ENCODE results near the gene SEPTIN2.

SEPTIN2 gene

GRCh38 chr2:241329669-241330615 lies 14.2 kb downstream of the SEPTIN2 start:
- ATAC-seq (replicated peaks) (no peak), DNase-seq (no peak)
- Mint-ChIP-seq H3K9me3 (no peaks in the 10 kb centered on the region), H3K27me3 (no peaks in the 10 kb centered on the region), H3K4me3 (no peak overlapping the region), H3K36me3 (ENCODE audit: insufficient read depth) (peaks cover 40% of the 10 kb centered on the region), H3K27ac (peak overlapping the region in 1 of 2 donors; percentile 62), H3K4me1 (ENCODE audit: low read depth in 2 of 2) (peaks cover 13 to 27% of the 10 kb centered on the region in 2 donors)

GRCh38 chr2:241330616-241330981 lies 14.9 kb downstream of the SEPTIN2 start:
- peaks cover 9 to 22% of the 10 kb centered on the region in 2 donors for H3K4me1 Mint-ChIP-seq (ENCODE audit: low read depth in 2 of 2)
- peaks cover 40% of the 10 kb centered on the region for H3K36me3 Mint-ChIP-seq (ENCODE audit: insufficient read depth)
- no peaks in the 10 kb centered on the region for H3K27me3 Mint-ChIP-seq
- no peak overlapping the region for H3K4me3 Mint-ChIP-seq
- peak overlapping the region in 1 of 2 donors; percentile 62 for H3K27ac Mint-ChIP-seq
- no peak for ATAC-seq (replicated peaks)
- no peaks in the 10 kb centered on the region for H3K9me3 Mint-ChIP-seq
- DNase-seq = no peak

- DNase-seq (no peak), ATAC-seq (replicated peaks) (no peak)
- no peak overlapping the region for H3K4me3 Mint-ChIP-seq
- no peaks in the 10 kb centered on the region for H3K9me3 Mint-ChIP-seq
- peaks cover 50% of the 10 kb centered on the region for H3K36me3 Mint-ChIP-seq (ENCODE audit: insufficient read depth)
- no peak overlapping the region for H3K27ac Mint-ChIP-seq
- peaks cover 8 to 11% of the 10 kb centered on the region in 2 donors for H3K4me1 Mint-ChIP-seq (ENCODE audit: low read depth in 2 of 2)
- H3K27me3 Mint-ChIP-seq = no peaks in the 10 kb centered on the region
Observed at GRCh38 chr2:241334813-241335212, 19.1 kb downstream of the SEPTIN2 start.

GRCh38 chr2:241339839-241340630 lies 24.3 kb downstream of the SEPTIN2 start:
- DNase-seq = no peak
- H3K36me3 Mint-ChIP-seq (ENCODE audit: insufficient read depth) = peaks cover 72% of the 10 kb centered on the region
- H3K27ac Mint-ChIP-seq = peak overlapping the region in 1 of 2 donors; percentile 41
- no peaks in the 10 kb centered on the region for H3K9me3 Mint-ChIP-seq
- no peaks in the 10 kb centered on the region for H3K27me3 Mint-ChIP-seq
- ATAC-seq (replicated peaks) = no peak
- H3K4me3 Mint-ChIP-seq = no peak overlapping the region
- peaks cover 9 to 12% of the 10 kb centered on the region in 2 donors for H3K4me1 Mint-ChIP-seq (ENCODE audit: low read depth in 2 of 2)

- Mint-ChIP-seq H3K27ac (no peak overlapping the region), H3K36me3 (ENCODE audit: insufficient read depth) (peaks cover 78% of the 10 kb centered on the region), H3K4me3 (no peak overlapping the region), H3K4me1 (ENCODE audit: low read depth in 2 of 2) (peaks cover 9 to 12% of the 10 kb centered on the region in 2 donors), H3K9me3 (no peaks in the 10 kb centered on the region), H3K27me3 (no peaks in the 10 kb centered on the region)
- DNase-seq (no peak), ATAC-seq (replicated peaks) (no peak)
Observed at GRCh38 chr2:241340631-241341163, 25.0 kb downstream of the SEPTIN2 start.

- DNase-seq (no peak), ATAC-seq (replicated peaks) (no peak)
- H3K4me1 Mint-ChIP-seq (ENCODE audit: low read depth in 2 of 2) = peaks cover 6 to 11% of the 10 kb centered on the region in 2 donors
- no peaks in the 10 kb centered on the region for H3K9me3 Mint-ChIP-seq
- H3K27me3 Mint-ChIP-seq = no peaks in the 10 kb centered on the region
- H3K27ac Mint-ChIP-seq = peak overlapping the region; percentile 23 to 38
- H3K36me3 Mint-ChIP-seq (ENCODE audit: insufficient read depth) = peaks cover 87% of the 10 kb centered on the region
- no peak overlapping the region for H3K4me3 Mint-ChIP-seq
Observed at GRCh38 chr2:241344925-241345651, 29.4 kb downstream of the SEPTIN2 start.

- H3K27me3 Mint-ChIP-seq = no peaks in the 10 kb centered on the region
- H3K36me3 Mint-ChIP-seq (ENCODE audit: insufficient read depth) = peaks cover 83% of the 10 kb centered on the region
- no peak overlapping the region for H3K27ac Mint-ChIP-seq
- DNase-seq (no peak), ATAC-seq (replicated peaks) (no peak)
- H3K9me3 Mint-ChIP-seq = no peaks in the 10 kb centered on the region
- H3K4me1 Mint-ChIP-seq (ENCODE audit: low read depth in 2 of 2) = peaks cover 0 to 2% of the 10 kb centered on the region in 2 donors
- H3K4me3 Mint-ChIP-seq = no peak overlapping the region
Observed at GRCh38 chr2:241349941-241350340, 34.2 kb downstream of the SEPTIN2 start.

- H3K36me3 Mint-ChIP-seq (ENCODE audit: insufficient read depth) = peaks cover 81% of the 10 kb centered on the region
- H3K4me3 Mint-ChIP-seq = no peak overlapping the region
- peak overlapping the region in 1 of 2 donors; percentile 5 for H3K27ac Mint-ChIP-seq
- DNase-seq (no peak), ATAC-seq (replicated peaks) (no peak)
- no peaks in the 10 kb centered on the region for H3K9me3 Mint-ChIP-seq
- H3K27me3 Mint-ChIP-seq = no peaks in the 10 kb centered on the region
- peaks cover 0 to 4% of the 10 kb centered on the region in 2 donors for H3K4me1 Mint-ChIP-seq (ENCODE audit: low read depth in 2 of 2)
Observed at GRCh38 chr2:241350530-241350877, 34.8 kb downstream of the SEPTIN2 start.

GRCh38 chr2:241350878-241351639 lies 35.3 kb downstream of the SEPTIN2 start:
- peaks cover 0 to 4% of the 10 kb centered on the region in 2 donors for H3K4me1 Mint-ChIP-seq (ENCODE audit: low read depth in 2 of 2)
- no peaks in the 10 kb centered on the region for H3K27me3 Mint-ChIP-seq
- no peaks in the 10 kb centered on the region for H3K9me3 Mint-ChIP-seq
- H3K27ac Mint-ChIP-seq = peak overlapping the region in 1 of 2 donors; percentile 5
- ATAC-seq (replicated peaks) (no peak), DNase-seq (no peak)
- peaks cover 76% of the 10 kb centered on the region for H3K36me3 Mint-ChIP-seq (ENCODE audit: insufficient read depth)
- no peak overlapping the region for H3K4me3 Mint-ChIP-seq

- peak overlapping the region in 1 of 2 donors; percentile 5 for H3K27ac Mint-ChIP-seq
- no peak overlapping the region for H3K4me3 Mint-ChIP-seq
- DNase-seq (no peak), ATAC-seq (replicated peaks) (no peak)
- H3K4me1 Mint-ChIP-seq (ENCODE audit: low read depth in 2 of 2) = peaks cover 0 to 4% of the 10 kb centered on the region in 2 donors
- H3K9me3 Mint-ChIP-seq = no peaks in the 10 kb centered on the region
- peaks cover 70% of the 10 kb centered on the region for H3K36me3 Mint-ChIP-seq (ENCODE audit: insufficient read depth)
- no peaks in the 10 kb centered on the region for H3K27me3 Mint-ChIP-seq
Observed at GRCh38 chr2:241351640-241352031, 35.9 kb downstream of the SEPTIN2 start.

GRCh38 chr2:241352227-241352626 lies 36.5 kb downstream of the SEPTIN2 start:
- Mint-ChIP-seq H3K9me3 (no peaks in the 10 kb centered on the region), H3K36me3 (ENCODE audit: insufficient read depth) (peaks cover 64% of the 10 kb centered on the region), H3K4me3 (no peak overlapping the region), H3K4me1 (ENCODE audit: low read depth in 2 of 2) (peaks cover 3 to 8% of the 10 kb centered on the region in 2 donors), H3K27me3 (no peaks in the 10 kb centered on the region), H3K27ac (no peak overlapping the region)
- ATAC-seq (replicated peaks) (no peak), DNase-seq (no peak)

Data from effector memory CD8-positive, alpha-beta T cell (primary cell).